ENCODE measurements around the gene WSCD1.

The WSCD1 gene

GRCh38 chr17:6109536-6109935 is 39.4 kb downstream of the WSCD1 start:
- no peak for DNase-seq (ENCODE audit: low read depth)
- no peak for TF ChIP-seq CTCF (IDR thresholded peaks at IDR 0.05; ENCODE audit: insufficient read depth, low read depth, low read length, missing control alignments)
- no peak overlapping the region for H3K4me3 ChIP-seq (ENCODE audit: low read length)

GRCh38 chr17:6110088-6110487 is 39.9 kb downstream of the WSCD1 start:
- no peak for DNase-seq (ENCODE audit: low read depth)
- no peak for TF ChIP-seq CTCF (IDR thresholded peaks at IDR 0.05; ENCODE audit: insufficient read depth, low read depth, low read length, missing control alignments)
- H3K4me3 ChIP-seq (ENCODE audit: low read length), result no peak overlapping the region

DNA sequence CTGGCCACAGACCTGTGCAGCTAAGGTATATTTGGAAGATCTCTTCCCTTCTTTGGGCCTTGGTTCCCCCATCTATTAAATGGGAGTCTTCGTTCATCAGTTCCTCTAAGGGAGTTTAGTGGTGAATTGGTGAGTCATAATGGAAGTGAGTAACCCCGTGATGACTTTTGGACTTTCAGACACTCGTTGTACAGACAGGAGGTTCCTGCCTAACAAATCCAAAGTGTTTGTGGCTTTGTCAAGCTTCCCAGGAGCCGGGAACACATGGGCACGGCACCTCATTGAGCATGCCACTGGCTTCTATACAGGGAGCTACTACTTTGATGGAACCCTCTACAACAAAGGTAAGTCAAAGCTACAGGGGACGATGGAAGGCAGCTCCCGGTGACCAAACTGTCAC is 40.4 kb downstream of the WSCD1 start:
- TF ChIP-seq CTCF (IDR thresholded peaks at IDR 0.05; ENCODE audit: insufficient read depth, low read depth, low read length, missing control alignments), result no peak
- DNase-seq (ENCODE audit: low read depth), result no peak

GRCh38 chr17:6120351-6120750 is 50.2 kb downstream of the WSCD1 start:
- no peak for DNase-seq (ENCODE audit: low read depth)
- no peak overlapping the region for H3K4me3 ChIP-seq (ENCODE audit: low read length)
- TF ChIP-seq CTCF (IDR thresholded peaks at IDR 0.05; ENCODE audit: insufficient read depth, low read depth, low read length, missing control alignments), result no peak

More for the DNA sequence above, 40.4 kb downstream of the WSCD1 start:
- no peak overlapping the region for H3K4me3 ChIP-seq (ENCODE audit: low read length)

GRCh38 chr17:6124856-6125255 is 54.7 kb downstream of the WSCD1 start:
- no peak for DNase-seq (ENCODE audit: low read depth)
- TF ChIP-seq CTCF (IDR thresholded peaks at IDR 0.05; ENCODE audit: insufficient read depth, low read depth, low read length, missing control alignments), result no peak
- H3K4me3 ChIP-seq (ENCODE audit: low read length), result no peak overlapping the region

DNA sequence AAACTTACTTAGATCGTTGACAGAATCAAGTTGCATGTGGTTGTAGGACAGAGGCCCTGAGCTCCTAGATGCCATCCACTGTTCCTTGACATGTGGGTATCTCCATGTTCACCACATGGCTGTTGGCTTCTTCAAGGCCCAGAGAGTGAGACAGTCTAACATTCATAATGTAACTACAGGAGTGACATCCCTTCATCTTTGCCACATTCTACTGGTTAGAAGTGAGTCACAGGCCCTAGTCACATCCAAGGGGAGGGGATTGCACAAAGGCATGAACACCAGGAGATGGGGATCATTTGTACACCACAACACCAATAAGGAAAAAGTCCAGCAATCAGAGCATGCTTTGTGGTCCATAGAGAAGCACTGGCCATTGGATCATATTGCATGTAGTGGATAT is 56.6 kb downstream of the WSCD1 start:
- DNase-seq (ENCODE audit: low read depth), result no peak
- TF ChIP-seq CTCF (IDR thresholded peaks at IDR 0.05; ENCODE audit: insufficient read depth, low read depth, low read length, missing control alignments), result no peak
- H3K4me3 ChIP-seq (ENCODE audit: low read length), result no peak overlapping the region

DNA sequence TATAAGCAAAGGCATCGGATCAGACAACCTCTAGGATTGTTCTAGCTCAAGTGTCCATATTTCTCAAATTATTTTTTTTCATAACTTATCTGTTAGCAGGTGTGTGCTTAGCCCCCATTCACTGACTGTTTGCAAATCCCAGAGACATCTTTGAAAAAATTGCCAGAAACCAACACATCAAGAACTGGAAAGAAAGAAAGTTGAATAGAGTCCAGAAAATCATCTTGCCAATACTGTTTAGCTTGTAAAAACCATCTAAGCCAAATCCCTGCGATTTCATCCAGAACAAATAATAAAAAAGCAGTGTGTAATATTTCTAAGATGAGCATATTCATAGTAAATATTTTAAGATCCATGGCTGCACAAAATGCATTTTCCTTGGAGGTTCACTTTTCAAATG is 64.5 kb downstream of the WSCD1 start:
- DNase-seq (ENCODE audit: low read depth), result no peak
- H3K4me3 ChIP-seq (ENCODE audit: low read length), result no peak overlapping the region
- no peak for TF ChIP-seq CTCF (IDR thresholded peaks at IDR 0.05; ENCODE audit: insufficient read depth, low read depth, low read length, missing control alignments)
